Measurements from ENCODE around the gene AMY1B.
"Not testable (repeated sequence)": the region's sequence is repeated elsewhere in the genome, so short reads cannot be mapped to it uniquely, and the experiment has no call there.

Gene AMY1B

DNA sequence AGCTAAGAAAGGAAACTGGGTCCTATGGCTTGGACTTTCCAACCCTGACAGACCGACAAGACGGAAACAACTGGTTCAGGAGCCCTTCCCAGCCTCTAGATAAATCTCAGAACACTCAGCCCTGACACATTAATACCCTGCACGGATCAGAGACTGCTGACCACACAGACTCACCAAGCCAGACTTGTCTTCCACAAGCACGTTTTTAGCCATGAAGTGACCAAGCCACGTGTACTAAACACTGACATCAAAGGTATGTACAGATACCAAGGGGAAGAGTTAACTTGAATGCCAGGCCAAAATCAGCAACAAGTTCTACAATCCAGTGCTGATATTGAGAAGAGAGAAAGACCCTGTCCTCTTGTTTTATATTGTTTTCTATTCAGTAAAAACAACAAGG, at the start of gene AMY1B:
Gene AMY1B, minus strand, starts transcription at position 101 of the 400 bp plus-strand sequence. CDS start 571 bp downstream, outside the sequence.
- FAIRE-seq; DNase-seq (ENCODE audit: insufficient read length, low spot score): not testable (repeated sequence)

GRCh38 chr1:103745040-103745439, 49.0 kb upstream of the AMY1B start:
- FAIRE-seq, result not testable (repeated sequence)

GRCh38 chr1:103744449-103744848, 48.4 kb upstream of the AMY1B start:
- DNase-seq (ENCODE audit: insufficient read length, low spot score); FAIRE-seq: not testable (repeated sequence)

More at GRCh38 chr1:103745040-103745439, 49.0 kb upstream of the AMY1B start:
- DNase-seq (ENCODE audit: insufficient read length, low spot score), result not testable (repeated sequence)

DNA sequence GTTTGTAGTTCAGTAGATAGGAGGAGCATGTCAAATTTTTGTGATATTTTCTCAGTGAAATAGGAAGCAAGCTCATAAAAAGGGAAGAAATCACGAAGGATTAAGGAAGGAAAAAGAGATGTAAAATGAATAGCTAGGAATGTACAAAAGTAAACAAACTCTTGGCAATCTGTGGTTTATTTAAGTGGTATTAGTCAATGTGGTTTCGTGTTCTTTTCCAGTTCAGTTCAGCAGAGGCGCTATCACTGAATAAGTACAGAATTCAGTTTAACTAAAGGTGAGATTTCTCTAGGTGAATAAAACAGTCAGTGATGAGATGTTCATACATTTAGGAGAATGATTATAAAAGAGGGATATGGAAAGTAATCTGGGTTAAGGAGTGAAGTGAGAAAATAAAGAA, 42.0 kb upstream of the AMY1B start:
- FAIRE-seq, result not testable (repeated sequence)

GRCh38 chr1:103735334-103735733, 39.3 kb upstream of the AMY1B start:
- DNase-seq (ENCODE audit: insufficient read length, low spot score); FAIRE-seq: not testable (repeated sequence)

More for the DNA sequence above, 42.0 kb upstream of the AMY1B start:
- not testable (repeated sequence) for DNase-seq (ENCODE audit: insufficient read length, low spot score)

DNA sequence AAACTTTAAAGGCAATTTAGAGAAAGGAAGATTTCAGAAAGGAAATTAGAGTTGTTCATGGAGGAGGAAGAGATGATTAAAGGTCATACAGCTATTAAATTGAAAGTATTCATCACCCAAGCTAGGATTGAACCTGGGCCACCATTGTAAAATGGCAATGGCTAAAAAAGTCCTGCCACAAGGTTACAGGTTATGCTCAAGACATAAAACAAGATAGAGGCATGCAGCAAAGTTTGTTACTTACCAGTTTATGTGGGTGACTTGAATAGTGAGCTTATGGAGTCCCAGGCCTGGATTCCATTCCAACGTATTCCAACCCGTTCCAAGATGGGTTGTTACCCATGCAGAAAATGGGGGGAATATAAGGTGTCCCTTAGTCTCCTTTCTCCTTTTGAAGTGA, 25.5 kb upstream of the AMY1B start:
- FAIRE-seq, result not testable (repeated sequence)

GRCh38 chr1:103717404-103717803, 21.4 kb upstream of the AMY1B start:
- not testable (repeated sequence) for DNase-seq (ENCODE audit: insufficient read length, low spot score); FAIRE-seq

More for the DNA sequence above, 25.5 kb upstream of the AMY1B start:
- not testable (repeated sequence) for DNase-seq (ENCODE audit: insufficient read length, low spot score)

DNA sequence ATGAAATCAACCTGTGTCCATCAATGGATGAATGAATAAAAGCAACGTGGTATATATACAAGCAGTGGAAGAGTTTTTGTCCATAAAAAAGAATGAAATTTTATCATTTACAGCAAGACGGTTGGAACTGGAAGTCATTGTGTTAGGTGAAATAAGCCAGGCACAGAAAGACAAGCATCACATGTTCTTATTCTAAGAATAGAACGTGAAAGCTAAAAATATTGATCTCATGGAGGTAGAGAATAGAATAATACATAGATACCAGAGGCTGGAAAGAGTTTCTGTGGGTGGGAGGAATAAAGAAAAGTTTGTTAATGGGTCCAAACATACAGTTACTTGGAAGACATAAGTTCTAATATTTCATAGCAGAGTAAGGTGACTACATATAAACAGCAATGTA, 14.4 kb upstream of the AMY1B start:
- not testable (repeated sequence) for FAIRE-seq; DNase-seq (ENCODE audit: insufficient read length, low spot score)

- FAIRE-seq; DNase-seq (ENCODE audit: insufficient read length, low spot score): not testable (repeated sequence)
Measured at GRCh38 chr1:103707670-103708069, 11.7 kb upstream of the AMY1B start.

DNA sequence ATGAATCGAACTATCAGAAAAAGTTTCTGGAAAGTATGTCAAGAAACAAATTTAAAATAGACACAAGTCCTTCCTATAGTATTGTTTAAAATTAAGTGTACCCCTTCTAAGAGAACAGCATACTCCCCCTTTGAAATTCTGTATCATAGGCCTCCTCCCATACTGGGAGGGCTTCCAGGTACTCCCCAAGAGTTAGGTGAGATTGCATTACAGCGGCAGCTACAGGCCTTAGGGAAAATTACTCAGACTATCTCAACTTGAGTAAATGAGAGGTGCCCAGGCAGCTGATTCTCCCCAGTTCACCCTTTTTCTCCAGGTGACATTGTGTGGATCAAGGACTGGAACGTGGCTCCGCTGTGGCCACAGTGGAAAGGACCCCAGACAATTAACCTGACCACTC, 5.2 kb upstream of the AMY1B start:
- DNase-seq (ENCODE audit: insufficient read length, low spot score); FAIRE-seq: not testable (repeated sequence)

DNA sequence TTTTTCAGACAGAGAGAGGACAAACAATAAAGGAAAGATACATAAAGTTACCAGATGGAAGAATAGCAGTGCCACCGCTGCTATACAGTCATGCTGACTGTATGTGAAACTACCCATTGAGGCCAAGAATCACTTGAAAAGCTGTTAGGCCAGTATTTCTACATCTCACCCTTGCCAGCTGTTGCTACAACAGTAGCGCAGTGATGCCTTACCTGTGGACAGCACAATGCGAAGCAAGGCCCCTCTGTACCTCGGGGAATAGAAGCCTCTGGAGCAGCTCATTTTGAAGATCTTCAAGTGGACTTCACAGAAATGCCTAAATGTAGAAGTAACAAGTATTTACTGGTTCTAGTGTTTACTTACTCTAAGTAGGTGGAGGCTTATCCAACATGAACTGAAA, 4.7 kb upstream of the AMY1B start:
- FAIRE-seq; DNase-seq (ENCODE audit: insufficient read length, low spot score): not testable (repeated sequence)

GRCh38 chr1:103697430-103697829, 1.4 kb upstream of the AMY1B start:
- not testable (repeated sequence) for DNase-seq (ENCODE audit: insufficient read length, low spot score); FAIRE-seq

GRCh38 chr1:103676335-103676734, 19.7 kb downstream of the AMY1B start:
- not testable (repeated sequence) for FAIRE-seq; DNase-seq (ENCODE audit: insufficient read length, low spot score)

DNA sequence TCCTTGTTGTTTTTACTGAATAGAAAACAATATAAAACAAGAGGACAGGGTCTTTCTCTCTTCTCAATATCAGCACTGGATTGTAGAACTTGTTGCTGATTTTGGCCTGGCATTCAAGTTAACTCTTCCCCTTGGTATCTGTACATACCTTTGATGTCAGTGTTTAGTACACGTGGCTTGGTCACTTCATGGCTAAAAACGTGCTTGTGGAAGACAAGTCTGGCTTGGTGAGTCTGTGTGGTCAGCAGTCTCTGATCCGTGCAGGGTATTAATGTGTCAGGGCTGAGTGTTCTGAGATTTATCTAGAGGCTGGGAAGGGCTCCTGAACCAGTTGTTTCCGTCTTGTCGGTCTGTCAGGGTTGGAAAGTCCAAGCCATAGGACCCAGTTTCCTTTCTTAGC, 40.5 kb downstream of the AMY1B start, which contains the start of gene AMY1A:
Gene AMY1A, plus strand, starts transcription at position 301 of the 400 bp plus-strand sequence. CDS start 571 bp downstream, outside the sequence.
- not testable (repeated sequence) for DNase-seq (ENCODE audit: insufficient read length, low spot score); FAIRE-seq

DNA sequence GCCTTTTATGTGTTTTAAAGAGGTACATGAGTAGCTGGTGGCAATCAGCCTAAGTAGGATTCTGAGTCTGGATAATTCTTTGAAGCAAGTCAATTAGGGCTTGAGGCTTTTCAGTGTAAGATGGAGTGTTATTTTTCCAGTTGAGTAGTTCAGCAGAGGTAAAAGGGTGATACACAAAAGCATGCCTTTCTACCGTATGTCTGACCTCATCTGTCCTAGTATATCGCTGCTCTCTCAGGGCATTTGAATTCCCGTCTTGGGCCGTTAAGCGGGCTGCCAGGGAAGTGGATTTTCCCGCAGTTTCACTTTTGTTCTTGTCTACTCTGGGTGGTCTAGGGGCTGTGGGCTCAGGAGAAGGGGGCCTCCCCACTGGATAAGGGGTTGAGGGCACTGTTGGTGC, 41.9 kb downstream of the AMY1B start:
- not testable (repeated sequence) for FAIRE-seq; DNase-seq (ENCODE audit: insufficient read length, low spot score)

- FAIRE-seq; DNase-seq (ENCODE audit: insufficient read length, low spot score): not testable (repeated sequence)
Measured at GRCh38 chr1:103650889-103651288, 45.1 kb downstream of the AMY1B start.

- not testable (repeated sequence) for FAIRE-seq; DNase-seq (ENCODE audit: insufficient read length, low spot score)
Measured at GRCh38 chr1:103650305-103650704, 45.7 kb downstream of the AMY1B start.

DNA sequence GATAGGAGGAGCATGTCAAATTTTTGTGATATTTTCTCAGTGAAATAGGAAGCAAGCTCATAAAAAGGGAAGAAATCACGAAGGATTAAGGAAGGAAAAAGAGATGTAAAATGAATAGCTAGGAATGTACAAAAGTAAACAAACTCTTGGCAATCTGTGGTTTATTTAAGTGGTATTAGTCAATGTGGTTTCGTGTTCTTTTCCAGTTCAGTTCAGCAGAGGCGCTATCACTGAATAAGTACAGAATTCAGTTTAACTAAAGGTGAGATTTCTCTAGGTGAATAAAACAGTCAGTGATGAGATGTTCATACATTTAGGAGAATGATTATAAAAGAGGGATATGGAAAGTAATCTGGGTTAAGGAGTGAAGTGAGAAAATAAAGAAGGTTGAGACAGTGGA, 52.1 kb downstream of the AMY1B start:
- not testable (repeated sequence) for FAIRE-seq; DNase-seq (ENCODE audit: insufficient read length, low spot score)

GRCh38 chr1:103641194-103641593, 54.8 kb downstream of the AMY1B start:
- FAIRE-seq; DNase-seq (ENCODE audit: insufficient read length, low spot score): not testable (repeated sequence)
